Esophagus muscularis mucosa (tissue), 3 donors: ENCODE data around the gene ANKS1B.

Experiments used
- CTCF ChIP-seq, 3 experiments: fragments of 200-600 bp in 2 of 3; fragments of 450-650 bp in 1 of 3; sonication (generic) in 2 of 3; IDR thresholded peaks; one replicate each; pipeline ENCODE4 v1.5.1; 2017 to 2019; ENCODE audit warnings: antibody characterized with exemption in 3 of 3, mild to moderate bottlenecking in 2 of 3, moderate library complexity in 1 of 3
- POLR2A ChIP-seq: fragments of 450-650 bp; IDR thresholded peaks from one replicate; pipeline ENCODE4 v1.6.1; 2017; ENCODE audit warnings: antibody characterized with exemption, moderate library complexity, mild to moderate bottlenecking, low read depth
- POLR2AphosphoS5 ChIP-seq, 2 donors: sonication (generic); formaldehyde crosslinking; IDR thresholded peaks; one replicate each; pipeline ENCODE4 v1.6.1; 2017; ENCODE audit warnings: antibody characterized with exemption in 2 of 2

- TF ChIP-seq CTCF (IDR thresholded peaks at IDR 0.05) (no peak), POLR2AphosphoS5 (IDR thresholded peaks at IDR 0.05) (no peak), POLR2A (no peak)
These were observed 1193.3 kb downstream of the ANKS1B start for GRCh38 chr12:98791406-98791805.
